Measurements from ENCODE around the gene AK5. TPM values are rescaled to one million over a fixed set of nuclear protein-coding genes. Genes with fewer than 3 reads are reported as not detected.

The AK5 gene
- total RNA-seq, 2 donors from 2014 or later, result 1.2 TPM; not detected in 1

- no peak overlapping the region for H3K4me3 Mint-ChIP-seq
- ATAC-seq, result no peak
- H3K27ac Mint-ChIP-seq, result no peak overlapping the region
These were observed 66.7 kb downstream of the AK5 start for GRCh38 chr1:77348549-77348948.

DNA sequence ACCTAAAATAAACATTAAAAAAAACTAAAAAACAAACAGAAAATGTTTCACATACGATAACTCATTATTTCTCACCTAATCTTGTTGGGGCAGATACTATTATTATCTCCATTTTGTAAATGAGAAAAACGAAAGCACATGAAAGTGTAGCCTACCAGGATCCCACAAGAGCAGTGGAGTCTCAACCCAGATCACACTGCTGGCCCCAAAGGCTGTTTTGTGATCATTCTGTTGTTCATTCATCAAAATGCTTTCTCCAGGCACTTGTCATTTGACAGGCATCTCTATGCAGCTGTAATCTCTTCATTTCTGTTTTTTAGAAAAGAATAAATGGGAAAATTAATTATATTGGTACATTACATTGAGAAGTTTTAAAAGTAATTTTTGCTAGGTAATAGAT, 67.5 kb downstream of the AK5 start:
- Mint-ChIP-seq H3K4me3 (no peak overlapping the region), H3K9me3 (no peaks in the 10 kb centered on the region), H3K27me3 (no peaks in the 10 kb centered on the region), H3K36me3 (no peaks in the 10 kb centered on the region), H3K4me1 (ENCODE audit: low read depth in 2 of 2) (peaks cover 21 to 23% of the 10 kb centered on the region in 2 donors), H3K27ac (no peak overlapping the region)
- ATAC-seq (no peak), DNase-seq (ENCODE audit: low spot score) (no peak)

More at GRCh38 chr1:77348549-77348948, 66.7 kb downstream of the AK5 start:
- Mint-ChIP-seq H3K27me3 (no peaks in the 10 kb centered on the region), H3K9me3 (no peaks in the 10 kb centered on the region), H3K36me3 (no peaks in the 10 kb centered on the region), H3K4me1 (ENCODE audit: low read depth in 2 of 2) (peaks cover 14 to 16% of the 10 kb centered on the region in 2 donors)
- DNase-seq (ENCODE audit: low spot score), result no peak

- DNase-seq (ENCODE audit: low spot score) (no peak), ATAC-seq (no peak)
- Mint-ChIP-seq H3K27me3 (no peaks in the 10 kb centered on the region), H3K9me3 (no peaks in the 10 kb centered on the region), H3K4me3 (no peak overlapping the region), H3K36me3 (no peaks in the 10 kb centered on the region), H3K27ac (no peak overlapping the region), H3K4me1 (ENCODE audit: low read depth in 2 of 2) (peaks cover 25 to 30% of the 10 kb centered on the region in 2 donors)
These were observed 68.4 kb downstream of the AK5 start for GRCh38 chr1:77350012-77350770.

- H3K36me3 Mint-ChIP-seq, result no peaks in the 10 kb centered on the region
- H3K27ac Mint-ChIP-seq, result peak overlapping the region; percentile 24 to 29
- DNase-seq (ENCODE audit: low spot score) (no peak), ATAC-seq (no peak)
- H3K27me3 Mint-ChIP-seq, result no peaks in the 10 kb centered on the region
- H3K4me3 Mint-ChIP-seq, result no peak overlapping the region
- peaks cover 21 to 30% of the 10 kb centered on the region in 2 donors for H3K4me1 Mint-ChIP-seq (ENCODE audit: low read depth in 2 of 2)
- no peaks in the 10 kb centered on the region for H3K9me3 Mint-ChIP-seq
These were observed 72.7 kb downstream of the AK5 start for GRCh38 chr1:77354536-77354935.

GRCh38 chr1:77355010-77355409, 73.2 kb downstream of the AK5 start:
- no peak for ATAC-seq
- DNase-seq (ENCODE audit: low spot score), result no peak
- H3K4me1 Mint-ChIP-seq (ENCODE audit: low read depth in 2 of 2), result peaks cover 21 to 30% of the 10 kb centered on the region in 2 donors
- no peaks in the 10 kb centered on the region for H3K36me3 Mint-ChIP-seq
- H3K27me3 Mint-ChIP-seq, result no peaks in the 10 kb centered on the region
- no peak overlapping the region for H3K4me3 Mint-ChIP-seq
- no peaks in the 10 kb centered on the region for H3K9me3 Mint-ChIP-seq
- H3K27ac Mint-ChIP-seq, result peak overlapping the region in 1 of 2 donors; percentile 29

- peaks cover 22 to 31% of the 10 kb centered on the region in 2 donors for H3K4me1 Mint-ChIP-seq (ENCODE audit: low read depth in 2 of 2)
- H3K27ac Mint-ChIP-seq, result no peak overlapping the region
- ATAC-seq (no peak), DNase-seq (ENCODE audit: low spot score) (no peak)
- no peak overlapping the region for H3K4me3 Mint-ChIP-seq
- H3K27me3 Mint-ChIP-seq, result no peaks in the 10 kb centered on the region
- no peaks in the 10 kb centered on the region for H3K36me3 Mint-ChIP-seq
- H3K9me3 Mint-ChIP-seq, result no peaks in the 10 kb centered on the region
These were observed 74.3 kb downstream of the AK5 start for GRCh38 chr1:77356136-77356535.

GRCh38 chr1:77360256-77360655, 78.4 kb downstream of the AK5 start:
- ATAC-seq (no peak), DNase-seq (ENCODE audit: low spot score) (no peak)
- H3K4me3 Mint-ChIP-seq, result no peak overlapping the region
- H3K9me3 Mint-ChIP-seq, result no peaks in the 10 kb centered on the region
- H3K27ac Mint-ChIP-seq, result no peak overlapping the region
- H3K4me1 Mint-ChIP-seq (ENCODE audit: low read depth in 2 of 2), result peaks cover 6 to 14% of the 10 kb centered on the region in 2 donors
- H3K27me3 Mint-ChIP-seq, result no peaks in the 10 kb centered on the region
- H3K36me3 Mint-ChIP-seq, result peaks cover 4% of the 10 kb centered on the region

- no peaks in the 10 kb centered on the region for H3K27me3 Mint-ChIP-seq
- ATAC-seq (no peak), DNase-seq (ENCODE audit: low spot score) (no peak)
- H3K36me3 Mint-ChIP-seq, result peaks cover 4% of the 10 kb centered on the region
- no peak overlapping the region for H3K4me3 Mint-ChIP-seq
- no peaks in the 10 kb centered on the region for H3K9me3 Mint-ChIP-seq
- peaks cover 6 to 9% of the 10 kb centered on the region in 2 donors for H3K4me1 Mint-ChIP-seq (ENCODE audit: low read depth in 2 of 2)
- no peak overlapping the region for H3K27ac Mint-ChIP-seq
These were observed 79.8 kb downstream of the AK5 start for GRCh38 chr1:77361621-77362020.

- ATAC-seq (no peak), DNase-seq (ENCODE audit: low spot score) (no peak)
- Mint-ChIP-seq H3K27me3 (no peaks in the 10 kb centered on the region), H3K9me3 (no peaks in the 10 kb centered on the region), H3K27ac (no peak overlapping the region), H3K4me3 (no peak overlapping the region), H3K4me1 (ENCODE audit: low read depth in 2 of 2) (peaks cover 6 to 14% of the 10 kb centered on the region in 2 donors), H3K36me3 (no peaks in the 10 kb centered on the region)
These were observed 88.3 kb downstream of the AK5 start for GRCh38 chr1:77370161-77370560.

GRCh38 chr1:77370583-77371306, 88.9 kb downstream of the AK5 start:
- Mint-ChIP-seq H3K27ac (no peak overlapping the region), H3K9me3 (no peaks in the 10 kb centered on the region), H3K36me3 (no peaks in the 10 kb centered on the region), H3K4me1 (ENCODE audit: low read depth in 2 of 2) (peaks cover 6 to 14% of the 10 kb centered on the region in 2 donors), H3K27me3 (no peaks in the 10 kb centered on the region), H3K4me3 (no peak overlapping the region)
- ATAC-seq, result no peak
- no peak for DNase-seq (ENCODE audit: low spot score)

DNA sequence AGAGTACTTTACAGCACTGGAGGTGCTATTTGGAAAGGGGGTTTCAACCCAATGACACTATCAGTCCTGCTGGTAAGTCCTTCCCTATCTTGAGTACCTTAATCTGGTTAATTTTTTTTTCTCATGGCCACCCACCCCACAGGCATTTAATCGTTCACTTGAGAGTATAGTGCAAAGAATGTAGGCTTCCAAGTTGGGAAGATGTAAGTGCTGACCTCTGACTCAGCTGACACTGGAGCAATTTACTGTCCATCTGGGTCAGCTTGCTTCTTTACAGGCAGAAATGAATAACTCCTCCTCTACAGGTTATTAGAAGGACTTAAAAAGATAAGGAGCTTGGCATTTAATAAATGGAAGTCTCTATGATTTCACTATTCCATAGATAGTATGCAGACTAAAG, 89.6 kb downstream of the AK5 start:
- ATAC-seq, result no peak
- Mint-ChIP-seq H3K4me1 (ENCODE audit: low read depth in 2 of 2) (peaks cover 6 to 14% of the 10 kb centered on the region in 2 donors), H3K36me3 (no peaks in the 10 kb centered on the region), H3K27me3 (no peaks in the 10 kb centered on the region), H3K9me3 (no peaks in the 10 kb centered on the region), H3K27ac (no peak overlapping the region), H3K4me3 (no peak overlapping the region)
- DNase-seq (ENCODE audit: low spot score), result no peak

DNA sequence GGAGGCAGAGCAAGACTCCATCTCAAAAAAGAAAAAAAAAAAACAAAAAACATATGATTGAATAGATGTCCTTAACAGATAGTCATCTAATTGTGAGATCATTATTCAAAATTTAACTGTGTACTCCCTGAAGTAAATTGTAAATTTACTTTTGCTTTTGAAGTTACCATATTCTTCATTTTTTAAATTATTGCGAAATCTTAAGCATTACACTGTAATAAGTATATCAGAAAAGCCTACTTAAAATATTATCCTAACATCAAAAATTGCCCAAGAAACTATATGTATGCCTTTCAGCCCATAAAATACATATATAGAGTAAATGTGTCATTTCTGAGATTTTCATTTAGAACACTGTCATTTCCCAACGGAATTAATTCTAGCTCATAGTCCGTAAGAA, 91.9 kb downstream of the AK5 start:
- Mint-ChIP-seq H3K4me1 (ENCODE audit: low read depth in 2 of 2) (peaks cover 6 to 14% of the 10 kb centered on the region in 2 donors), H3K4me3 (no peak overlapping the region), H3K9me3 (no peaks in the 10 kb centered on the region), H3K27ac (no peak overlapping the region), H3K36me3 (no peaks in the 10 kb centered on the region), H3K27me3 (no peaks in the 10 kb centered on the region)
- ATAC-seq (no peak), DNase-seq (ENCODE audit: low spot score) (no peak)

DNA sequence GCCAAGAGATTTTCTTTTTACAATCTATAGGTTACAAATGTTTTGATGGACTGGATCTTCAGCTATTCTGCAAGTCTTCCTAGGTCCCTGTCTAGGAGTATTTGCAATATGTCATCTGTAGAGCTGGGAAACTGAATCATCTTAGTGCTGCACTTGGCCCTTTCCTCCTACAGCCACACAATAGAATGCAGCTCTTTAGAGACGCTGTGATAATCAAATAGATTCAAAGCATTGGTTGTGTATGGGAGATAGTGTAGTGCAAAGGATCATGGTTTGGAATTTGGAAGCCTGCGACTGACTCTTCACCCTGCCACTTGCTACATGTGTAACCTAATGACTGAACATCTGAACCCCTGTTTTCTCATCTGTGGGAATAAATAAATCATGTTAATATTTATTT, 93.7 kb downstream of the AK5 start:
- Mint-ChIP-seq H3K27ac (no peak overlapping the region), H3K36me3 (no peaks in the 10 kb centered on the region), H3K9me3 (no peaks in the 10 kb centered on the region), H3K27me3 (no peaks in the 10 kb centered on the region), H3K4me3 (no peak overlapping the region), H3K4me1 (ENCODE audit: low read depth in 2 of 2) (peaks cover 6 to 9% of the 10 kb centered on the region in 2 donors)
- DNase-seq (ENCODE audit: low spot score), result no peak
- ATAC-seq, result no peak

GRCh38 chr1:77375990-77376389, 94.2 kb downstream of the AK5 start:
- no peak overlapping the region for H3K4me3 Mint-ChIP-seq

More at GRCh38 chr1:77375990-77376389, 94.2 kb downstream of the AK5 start:
- ATAC-seq (no peak), DNase-seq (ENCODE audit: low spot score) (no peak)
- H3K4me1 Mint-ChIP-seq (ENCODE audit: low read depth in 2 of 2), result peaks cover 3 to 7% of the 10 kb centered on the region in 2 donors
- H3K27ac Mint-ChIP-seq, result no peak overlapping the region
- no peaks in the 10 kb centered on the region for H3K9me3 Mint-ChIP-seq
- H3K36me3 Mint-ChIP-seq, result no peaks in the 10 kb centered on the region
- H3K27me3 Mint-ChIP-seq, result no peaks in the 10 kb centered on the region

Measured in natural killer cell treated with Interleukin-12 subunit alpha and Interleukin-12 subunit beta and Interleukin-15 and Interleukin-18, amount 100 ng/mL, for 72 hours (primary cell).